Mesothelial cell of epicardium (in vitro differentiated cells): ENCODE data around the gene MOAP1. TPM values are rescaled to one million over a fixed set of nuclear protein-coding genes. Genes with fewer than 3 reads are reported as not detected.

Experiments used
- DNase-seq, 2 experiments: peaks; one replicate each; pipeline ENCODE4 v3.0.0; 2021; ENCODE audit warnings: low spot score in 2 of 2; ENCODE audit not compliant: unreplicated experiment in 2 of 2
- H3K27ac Mint-ChIP-seq: 2 replicates; pipeline ENCODE4 v1.8.0; 2021; ENCODE audit warnings: mixed read lengths
- H3K27me3 Mint-ChIP-seq: 2 replicates; pipeline ENCODE4 v1.8.0; 2021; ENCODE audit warnings: low read depth, mixed read lengths
- H3K36me3 Mint-ChIP-seq: 2 replicates; pipeline ENCODE4 v1.8.0; 2021; ENCODE audit warnings: mixed read lengths
- H3K4me1 Mint-ChIP-seq: 2 replicates; pipeline ENCODE4 v1.8.0; 2021; ENCODE audit warnings: mixed read lengths
- H3K4me3 Mint-ChIP-seq: 2 replicates; pipeline ENCODE4 v1.8.0; 2021; ENCODE audit warnings: mild to moderate bottlenecking, moderate library complexity, mixed read lengths
- H3K9me3 Mint-ChIP-seq: 2 replicates; pipeline ENCODE4 v1.8.0; 2021; ENCODE audit warnings: mixed read lengths
- CTCF ChIP-seq: fragments of 200-600 bp; sonication (generic); IDR thresholded peaks from one replicate; pipeline ENCODE4 v1.5.0; 2021; ENCODE audit warnings: antibody characterized with exemption; ENCODE audit not compliant: unreplicated experiment
- total RNA-seq: library from RNA; stranded (reverse); gene quantifications from 3 replicates; pipeline ENCODE4 v1.2.1, GENCODE V29; 2021

Gene MOAP1
- total RNA-seq, 1 donor from 2014 or later, result 26.6 TPM

- H3K27me3 Mint-ChIP-seq, result no peaks in the 10 kb centered on the region
- no peaks in the 10 kb centered on the region for H3K9me3 Mint-ChIP-seq
- no peak for TF ChIP-seq CTCF
- no peaks in the 10 kb centered on the region for H3K36me3 Mint-ChIP-seq
- no peak overlapping the region for H3K27ac Mint-ChIP-seq
- DNase-seq, result no peak
- no peak overlapping the region for H3K4me3 Mint-ChIP-seq
- H3K4me1 Mint-ChIP-seq, result no peaks in the 10 kb centered on the region
Observed at GRCh38 chr14:93195316-93195999, 10.8 kb upstream of the MOAP1 start.

GRCh38 chr14:93186956-93187355 lies 2.3 kb upstream of the MOAP1 start:
- DNase-seq, result no peak
- H3K36me3 Mint-ChIP-seq, result peaks cover 2% of the 10 kb centered on the region
- H3K9me3 Mint-ChIP-seq, result no peaks in the 10 kb centered on the region
- no peak overlapping the region for H3K4me3 Mint-ChIP-seq
- no peak for TF ChIP-seq CTCF
- H3K27me3 Mint-ChIP-seq, result no peaks in the 10 kb centered on the region
- H3K27ac Mint-ChIP-seq, result no peak overlapping the region
- H3K4me1 Mint-ChIP-seq, result peaks cover 17% of the 10 kb centered on the region

GRCh38 chr14:93186466-93186865 lies 1.8 kb upstream of the MOAP1 start:
- no peak for TF ChIP-seq CTCF
- H3K27me3 Mint-ChIP-seq, result no peaks in the 10 kb centered on the region
- no peak overlapping the region for H3K27ac Mint-ChIP-seq
- no peak for DNase-seq
- H3K36me3 Mint-ChIP-seq, result peaks cover 6% of the 10 kb centered on the region
- no peaks in the 10 kb centered on the region for H3K9me3 Mint-ChIP-seq
- H3K4me1 Mint-ChIP-seq, result peaks cover 17% of the 10 kb centered on the region
- H3K4me3 Mint-ChIP-seq, result peak overlapping the region; percentile 52

GRCh38 chr14:93185349-93185720 lies 638 bp upstream of the MOAP1 start:
- no peak for TF ChIP-seq CTCF
- peaks cover 6% of the 10 kb centered on the region for H3K36me3 Mint-ChIP-seq
- H3K4me3 Mint-ChIP-seq, result peak overlapping the region; percentile 92
- no peaks in the 10 kb centered on the region for H3K27me3 Mint-ChIP-seq
- DNase-seq, result no peak
- no peaks in the 10 kb centered on the region for H3K9me3 Mint-ChIP-seq
- H3K4me1 Mint-ChIP-seq, result peaks cover 17% of the 10 kb centered on the region
- H3K27ac Mint-ChIP-seq, result peak overlapping the region; percentile 96

- Mint-ChIP-seq H3K36me3 (peaks cover 4% of the 10 kb centered on the region), H3K4me3 (peak overlapping the region; percentile 83), H3K4me1 (peaks cover 17% of the 10 kb centered on the region), H3K27ac (peak overlapping the region; percentile 83), H3K9me3 (no peaks in the 10 kb centered on the region), H3K27me3 (no peaks in the 10 kb centered on the region)
- no peak for TF ChIP-seq CTCF
- DNase-seq, result no peak
Observed at GRCh38 chr14:93183596-93184317, 940 bp downstream of the MOAP1 start.
